Thyroid gland (tissue), 4 donors: Measurements from ENCODE around the gene INO80B.

Source experiments
- POLR2A ChIP-seq, 2 donors: fragments of 450-650 bp; IDR thresholded peaks; one replicate each; pipeline ENCODE4 v1.6.1; 2017; ENCODE audit warnings: antibody characterized with exemption in 2 of 2, mild to moderate bottlenecking in 2 of 2, moderate library complexity in 1 of 2
- TF ChIP-seq, protein P1 (sequence below), 6 experiments: fragments of 200-600 bp in 3 of 6; fragments of 450-650 bp in 3 of 6; sonication (generic) in 3 of 6; IDR thresholded peaks; one replicate each; pipeline ENCODE4 v1.5.1; 2016 to 2019; ENCODE audit warnings: antibody characterized with exemption in 6 of 6, mild to moderate bottlenecking in 2 of 6, inconsistent platforms in 1 of 6, moderate library complexity in 1 of 6

- no peak for TF ChIP-seq POLR2A (IDR thresholded peaks at IDR 0.05)
- TF ChIP-seq, protein P1, sequence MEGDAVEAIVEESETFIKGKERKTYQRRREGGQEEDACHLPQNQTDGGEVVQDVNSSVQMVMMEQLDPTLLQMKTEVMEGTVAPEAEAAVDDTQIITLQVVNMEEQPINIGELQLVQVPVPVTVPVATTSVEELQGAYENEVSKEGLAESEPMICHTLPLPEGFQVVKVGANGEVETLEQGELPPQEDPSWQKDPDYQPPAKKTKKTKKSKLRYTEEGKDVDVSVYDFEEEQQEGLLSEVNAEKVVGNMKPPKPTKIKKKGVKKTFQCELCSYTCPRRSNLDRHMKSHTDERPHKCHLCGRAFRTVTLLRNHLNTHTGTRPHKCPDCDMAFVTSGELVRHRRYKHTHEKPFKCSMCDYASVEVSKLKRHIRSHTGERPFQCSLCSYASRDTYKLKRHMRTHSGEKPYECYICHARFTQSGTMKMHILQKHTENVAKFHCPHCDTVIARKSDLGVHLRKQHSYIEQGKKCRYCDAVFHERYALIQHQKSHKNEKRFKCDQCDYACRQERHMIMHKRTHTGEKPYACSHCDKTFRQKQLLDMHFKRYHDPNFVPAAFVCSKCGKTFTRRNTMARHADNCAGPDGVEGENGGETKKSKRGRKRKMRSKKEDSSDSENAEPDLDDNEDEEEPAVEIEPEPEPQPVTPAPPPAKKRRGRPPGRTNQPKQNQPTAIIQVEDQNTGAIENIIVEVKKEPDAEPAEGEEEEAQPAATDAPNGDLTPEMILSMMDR (IDR thresholded peaks at IDR 0.05): no peak
Observed at GRCh38 chr2:74462786-74463105, 7.9 kb downstream of the INO80B start.
